Measurements from ENCODE around the gene CUL3.
A peak's percentile ranks its signal among the peaks of the same experiment; 100 is the strongest.
"Not testable (repeated sequence)": the region's sequence is repeated elsewhere in the genome, so short reads cannot be mapped to it uniquely, and the experiment has no call there.

CUL3 gene

GRCh38 chr2:224543939-224544338, 41.2 kb downstream of the CUL3 start:
- DNase-seq (ENCODE audit: low read depth in 2 of 2), result no peak

DNA sequence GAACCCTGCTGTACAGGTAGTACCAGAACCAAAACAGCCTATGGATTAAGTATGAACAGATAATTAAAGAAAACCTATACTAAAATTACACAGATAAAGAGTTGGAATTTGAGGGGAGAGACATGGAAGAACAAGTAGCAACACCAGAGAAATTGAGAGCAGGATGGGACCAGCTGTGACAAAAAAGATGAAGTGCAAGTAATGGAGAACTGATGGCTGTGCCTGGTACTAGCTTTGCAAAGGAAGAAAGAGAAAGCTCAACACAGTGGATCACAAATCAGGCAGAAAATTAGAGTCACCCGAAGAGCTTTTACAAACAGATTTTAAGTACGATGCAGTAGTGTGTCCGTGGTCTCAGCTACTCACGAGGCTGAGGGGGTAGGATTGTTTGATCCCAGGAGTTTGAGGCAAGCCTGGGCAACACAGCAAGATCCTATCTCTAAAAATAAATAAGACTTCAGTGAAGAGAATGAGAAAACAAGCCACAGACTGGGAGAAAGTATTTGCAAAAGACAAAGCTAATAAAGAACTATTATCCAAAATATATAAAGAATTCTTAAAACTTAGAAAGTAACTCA, 46.5 kb downstream of the CUL3 start:
- DNase-seq (ENCODE audit: low read depth in 2 of 2), result no peak

GRCh38 chr2:224532931-224533330, 52.2 kb downstream of the CUL3 start:
- DNase-seq (ENCODE audit: low read depth in 2 of 2), result no peak

GRCh38 chr2:224532441-224532840, 52.7 kb downstream of the CUL3 start:
- no peak for DNase-seq (ENCODE audit: low read depth in 2 of 2)

DNA sequence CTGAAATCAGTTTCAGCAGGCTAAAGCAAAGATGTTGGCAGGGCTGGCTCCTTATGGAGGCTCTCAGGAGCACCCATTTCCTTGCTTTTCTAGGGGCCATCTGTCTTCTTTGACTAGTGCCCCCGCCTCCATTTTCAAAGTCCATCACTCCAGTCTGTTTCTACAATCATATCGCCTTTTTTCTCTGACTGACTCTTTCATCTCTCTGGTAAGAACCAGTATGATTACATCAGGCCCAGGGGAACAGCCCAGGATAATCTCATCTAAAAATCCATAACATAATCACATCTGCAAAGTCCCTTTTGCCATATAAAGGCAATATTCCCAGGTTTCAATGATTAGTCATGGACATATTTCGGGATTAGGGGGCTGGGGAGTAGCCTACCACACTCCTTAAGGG, 57.0 kb downstream of the CUL3 start:
- no peak for DNase-seq (ENCODE audit: low read depth in 2 of 2)

- no peak for DNase-seq (ENCODE audit: low read depth in 2 of 2)
These were observed 59.4 kb downstream of the CUL3 start for GRCh38 chr2:224525774-224526173.

- no peak for DNase-seq (ENCODE audit: low read depth in 2 of 2)
These were observed 60.5 kb downstream of the CUL3 start for GRCh38 chr2:224524657-224525056.

DNA sequence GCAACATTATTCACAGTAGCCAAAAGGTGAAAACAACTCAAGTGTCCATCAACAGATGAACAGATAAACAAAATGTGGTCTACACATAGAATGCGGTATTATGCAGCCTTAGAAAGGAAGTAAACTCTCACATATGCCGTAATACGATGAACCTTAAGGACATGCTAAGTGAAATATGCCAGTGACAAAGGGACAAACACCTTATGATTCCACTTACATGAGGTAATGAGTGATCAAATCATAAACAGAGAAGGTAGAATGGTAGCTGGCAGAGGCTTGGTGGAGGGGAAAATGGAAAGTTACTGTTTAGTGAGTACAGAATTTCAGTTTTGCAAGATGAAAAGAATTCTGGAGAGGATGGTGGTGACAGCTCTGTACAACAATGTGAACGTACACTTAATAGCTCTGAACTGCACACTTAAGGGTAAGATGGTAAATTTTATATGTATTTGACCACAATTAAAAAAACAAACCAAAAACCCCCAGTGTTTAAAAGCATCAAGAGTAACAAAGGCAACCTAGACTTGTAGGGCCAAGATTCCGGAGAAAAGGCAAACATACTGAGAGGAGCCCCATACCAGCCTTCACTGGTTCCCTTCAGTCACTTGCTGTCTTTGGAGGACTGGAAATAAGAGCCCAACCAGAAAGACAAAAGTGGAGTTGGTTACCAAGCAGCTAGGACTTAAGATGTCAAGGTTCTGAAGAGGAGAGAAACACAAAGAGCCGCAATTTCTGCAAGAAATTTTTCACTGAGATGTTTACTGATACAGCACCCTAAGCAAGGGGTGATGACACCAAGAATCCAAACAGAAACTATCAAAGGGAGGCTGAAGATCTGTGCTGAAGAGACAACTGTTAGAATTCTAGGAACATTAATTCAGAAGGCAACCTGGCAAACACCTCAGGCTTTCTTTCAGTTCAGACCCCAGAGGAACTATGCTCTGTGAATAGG, 61.3 kb downstream of the CUL3 start:
- no peak for DNase-seq (ENCODE audit: low read depth in 2 of 2)

DNA sequence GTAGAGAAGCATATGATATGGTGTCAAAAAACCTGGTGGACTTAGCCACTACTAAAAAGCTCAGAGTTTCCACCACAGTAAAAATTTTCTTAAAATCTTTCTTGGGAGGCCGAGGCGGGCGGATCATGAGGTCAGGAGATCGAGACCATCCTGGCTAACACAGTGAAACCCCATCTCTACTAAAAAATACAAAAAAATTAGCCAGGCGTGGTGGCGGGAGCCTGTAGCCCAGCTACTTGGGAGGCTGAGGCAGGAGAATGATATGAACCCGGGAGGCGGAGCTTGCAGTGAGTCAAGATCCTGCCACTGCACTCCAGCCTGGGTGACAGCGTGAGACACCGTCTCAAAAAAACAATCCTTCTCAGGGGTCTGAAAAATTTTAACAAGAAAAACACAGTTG, 62.7 kb downstream of the CUL3 start:
- not testable (repeated sequence) for DNase-seq (ENCODE audit: low read depth in 2 of 2)

DNA sequence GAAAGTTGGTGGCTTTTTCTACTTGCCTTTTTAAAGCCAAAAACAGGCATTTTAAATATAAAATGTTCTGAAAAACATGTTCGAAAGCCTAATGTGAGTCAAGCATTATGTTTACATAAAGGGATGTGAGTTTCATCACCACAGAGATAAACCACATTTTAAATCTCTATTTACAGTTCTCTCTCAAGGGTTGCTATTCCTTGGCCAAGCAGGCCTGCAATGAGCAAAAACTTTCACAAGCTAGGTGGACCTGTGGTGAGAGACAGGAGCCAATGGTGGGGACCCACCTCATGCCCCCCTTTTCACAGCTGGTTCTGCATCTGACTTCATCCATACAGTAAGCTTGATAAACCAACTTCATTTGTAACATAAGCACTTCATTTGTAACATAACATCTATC, 65.1 kb downstream of the CUL3 start:
- peak in 1 of 2 donors; percentile 9 for DNase-seq (ENCODE audit: low read depth in 2 of 2)

DNA sequence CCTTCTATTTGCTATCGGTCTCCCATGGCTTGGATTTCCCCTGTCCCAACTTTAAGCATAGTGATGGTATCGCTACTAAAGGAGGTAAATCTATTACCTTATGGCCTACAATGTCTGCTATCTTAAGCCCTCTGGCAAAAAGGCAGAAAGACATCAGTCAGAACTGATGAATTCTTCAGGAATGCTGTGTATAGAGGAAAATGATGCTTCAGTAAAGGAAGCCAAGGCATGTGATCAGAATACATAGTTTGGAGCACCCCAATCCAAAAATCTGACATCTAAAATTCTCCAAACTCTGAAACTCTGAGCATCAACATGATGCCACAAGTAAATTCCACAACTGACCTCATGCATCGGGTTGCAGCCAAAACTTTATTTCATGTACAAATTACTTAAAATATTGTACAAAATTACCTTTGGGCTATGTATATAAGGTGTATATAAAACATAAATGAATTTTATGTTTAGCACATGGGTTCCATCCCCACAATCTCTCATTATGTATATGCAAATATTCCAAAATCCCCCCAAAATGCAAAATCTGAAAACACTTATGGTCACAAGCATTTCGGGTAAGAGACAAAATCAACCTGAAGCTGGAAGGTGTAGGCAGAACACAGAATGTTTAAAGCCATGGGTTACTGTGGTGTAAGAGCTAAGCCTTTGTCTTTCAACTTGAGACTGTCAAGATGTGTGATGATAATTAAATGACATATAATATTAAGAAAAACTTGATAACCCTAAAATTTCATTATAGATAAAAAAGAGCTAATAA, 66.2 kb downstream of the CUL3 start:
- DNase-seq (ENCODE audit: low read depth in 2 of 2), result no peak

- DNase-seq (ENCODE audit: low read depth in 2 of 2), result no peak
These were observed 67.2 kb downstream of the CUL3 start for GRCh38 chr2:224517963-224518362.

GRCh38 chr2:224516393-224516792, 68.8 kb downstream of the CUL3 start:
- not testable (repeated sequence) for DNase-seq (ENCODE audit: low read depth in 2 of 2)

DNA sequence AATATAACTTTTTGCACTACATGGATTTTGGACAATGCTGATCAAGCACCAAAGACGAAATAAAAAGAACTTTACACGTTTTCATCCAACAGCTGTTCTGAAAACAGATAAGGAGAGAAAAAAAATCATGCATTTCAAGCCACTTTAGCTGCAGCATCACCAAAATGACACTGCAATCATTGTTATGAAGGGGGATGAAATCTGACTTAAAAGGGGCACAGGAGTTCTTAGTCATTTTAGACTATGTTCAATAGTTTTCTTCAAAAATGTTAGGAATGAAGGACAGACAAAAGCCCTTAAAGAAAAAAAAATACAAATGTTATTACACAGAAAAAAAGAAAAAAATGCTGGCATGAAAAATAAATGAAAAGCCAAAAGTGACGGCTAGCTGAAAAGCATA, 71.2 kb downstream of the CUL3 start:
- DNase-seq (ENCODE audit: low read depth in 2 of 2), result no peak

DNA sequence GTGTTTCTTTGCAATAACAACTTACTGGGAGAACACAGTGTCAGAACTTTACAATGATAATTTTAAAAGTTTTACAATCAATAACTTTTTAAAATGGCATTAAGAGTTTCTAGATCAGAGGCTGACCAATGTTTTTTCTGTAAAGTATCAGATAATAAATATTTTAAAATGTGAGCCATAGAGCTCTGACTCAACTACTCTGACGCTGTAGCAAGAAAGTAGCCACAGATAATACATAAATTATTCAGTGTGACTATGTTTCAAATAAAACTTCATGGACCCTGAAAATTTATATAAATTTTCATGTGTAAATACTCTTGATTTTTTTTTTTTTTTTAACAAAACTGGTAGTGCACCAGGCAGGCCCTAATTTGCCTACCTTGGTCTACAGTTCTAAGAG, 77.4 kb downstream of the CUL3 start:
- no peak for DNase-seq (ENCODE audit: low read depth in 2 of 2)

DNA sequence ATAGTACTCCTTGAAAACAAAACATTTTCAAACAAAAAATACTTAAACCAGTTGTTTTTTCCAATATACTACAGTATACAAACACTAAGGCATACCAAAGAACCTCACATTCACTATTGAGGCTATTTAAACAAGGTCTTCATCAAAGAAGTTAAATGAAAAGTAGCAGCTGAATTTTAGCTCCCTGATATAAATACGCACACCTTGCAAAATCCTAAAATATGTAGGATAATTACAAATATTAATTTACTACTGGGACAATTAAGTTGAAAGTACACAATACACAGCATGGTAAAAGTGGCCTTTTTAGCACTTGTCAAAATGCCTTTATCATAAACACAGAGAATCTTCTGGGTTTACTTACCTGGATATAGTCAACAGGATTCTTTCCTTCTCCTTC, 78.7 kb downstream of the CUL3 start:
- no peak for DNase-seq (ENCODE audit: low read depth in 2 of 2)

- no peak for DNase-seq (ENCODE audit: low read depth in 2 of 2)
These were observed 86.2 kb downstream of the CUL3 start for GRCh38 chr2:224498991-224499390.

- no peak for DNase-seq (ENCODE audit: low read depth in 2 of 2)
These were observed 92.6 kb downstream of the CUL3 start for GRCh38 chr2:224492531-224492930.

DNA sequence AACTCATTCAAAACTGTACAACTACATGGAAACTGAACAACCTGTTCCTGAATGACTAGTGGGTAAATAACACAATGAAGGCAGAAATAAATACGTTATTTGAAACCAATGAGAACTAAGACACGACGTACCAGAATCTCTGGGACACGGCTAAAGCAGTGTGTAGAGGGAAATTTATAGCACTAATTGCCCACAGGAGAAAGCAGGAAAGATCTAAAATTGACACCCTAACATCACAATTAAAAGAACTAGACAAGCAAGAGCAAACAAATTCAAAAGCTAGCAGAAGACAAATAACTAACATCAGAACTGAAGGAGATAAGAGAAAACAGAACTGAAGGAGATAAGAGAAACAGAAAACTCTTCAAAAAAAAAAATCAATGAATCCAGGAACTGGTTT, 97.2 kb downstream of the CUL3 start:
- DNase-seq (ENCODE audit: low read depth in 2 of 2), result not testable (repeated sequence)

- not testable (repeated sequence) for DNase-seq (ENCODE audit: low read depth in 2 of 2)
These were observed 99.8 kb downstream of the CUL3 start for GRCh38 chr2:224485081-224486014.

DNA sequence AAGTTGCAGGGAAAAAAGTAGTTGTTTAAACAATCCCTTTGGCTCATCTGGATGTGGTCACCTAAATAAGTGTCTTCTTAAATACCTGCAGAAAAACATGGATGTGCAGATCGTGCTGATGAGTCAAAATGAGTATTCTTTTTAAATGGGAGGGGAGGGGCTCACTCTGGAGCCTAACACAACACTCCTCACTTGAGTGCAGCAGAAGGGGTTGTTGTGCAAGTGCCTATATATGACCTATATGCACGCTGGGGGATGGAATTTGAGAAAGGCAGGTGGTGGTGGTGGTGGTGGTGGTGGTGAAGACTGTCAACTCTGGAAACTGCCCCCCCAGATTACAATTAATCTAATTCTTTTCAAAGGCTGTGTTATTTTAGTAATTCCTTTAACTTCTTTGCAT, 105.3 kb downstream of the CUL3 start:
- DNase-seq (ENCODE audit: low read depth in 2 of 2), result no peak
